Left lung (tissue), 10 donors: ENCODE results near the gene OSBPL2. TPM values are rescaled to one million over a fixed set of nuclear protein-coding genes. Genes with fewer than 3 reads are reported as not detected.
A peak's percentile ranks its signal among the peaks of the same experiment; 100 is the strongest.

Experiments used
- ATAC-seq: fragments of 200-7000 bp; cut with Tn5 transposase; one replicate; pipeline ENCODE4 v1.9.1; 2020; ENCODE audit warnings: moderate library complexity
- DNase-seq, 4 donors: peaks; one replicate each; pipeline ENCODE4 v3.0.0-alpha.2; 2013 to 2020
- H3K27ac ChIP-seq, 2 donors: fragments of 200-600 bp; sonication (generic) in 1 of 2; one replicate each; pipeline versions ENCODE4 v1.5.0 to v1.8.0; 2020 to 2021
- H3K27me3 ChIP-seq, 2 donors: fragments of 200-600 bp; sonication (generic) in 1 of 2; one replicate each; pipeline versions ENCODE4 v1.5.0 to v1.8.0; 2020 to 2021
- H3K36me3 ChIP-seq, 2 donors: fragments of 200-600 bp; sonication (generic) in 1 of 2; one replicate each; pipeline versions ENCODE4 v1.5.0 to v1.8.0; 2020 to 2021
- H3K4me1 ChIP-seq, 2 donors: fragments of 200-600 bp; one replicate each; pipeline ENCODE4 v1.8.0; 2021
- H3K4me3 ChIP-seq, 2 donors: fragments of 200-600 bp; sonication (generic) in 1 of 2; one replicate each; pipeline versions ENCODE4 v1.5.0 to v1.8.0; 2020 to 2021; ENCODE audit warnings: mild to moderate bottlenecking in 1 of 2
- H3K9me3 ChIP-seq, 2 donors: fragments of 200-600 bp; sonication (generic) in 1 of 2; one replicate each; pipeline versions ENCODE4 v1.5.0 to v1.8.0; 2020 to 2021
- CTCF ChIP-seq, 2 donors: fragments of 200-600 bp; sonication (generic) in 1 of 2; IDR thresholded peaks; one replicate each; pipeline versions ENCODE4 v1.5.0 to v1.8.0; 2021; ENCODE audit warnings: antibody characterized with exemption in 2 of 2
- intact Hi-C, 2 donors: fragments of 100-400 bp; cut with DNase I; formaldehyde crosslinking; loops; one replicate each; pipeline versions ENCODE4 v1.11.2 to v1.14.2; 2022
- polyA plus RNA-seq, 6 donors: library from polyadenylated mRNA; unstranded; fragments of 120-200 nt; gene quantifications; one replicate each; pipeline ENCODE4 v1.2.1, GENCODE V29; 2013; ENCODE audit not compliant: insufficient read length in 6 of 6
- total RNA-seq, 2 donors: library from RNA; stranded (reverse); fragmentation: NEBNext Ultra II Directional; extraction: Animal tissue kit (Norgen Biotek cat#: 25700); gene quantifications; one replicate each; pipeline ENCODE4 v1.2.1, GENCODE V29; 2021
- donor health status: DM: no; HTN: yes; CAD: no.
- donor health status: DM: no; HTN: no; CAD: no.

The OSBPL2 gene
- total and polyA plus RNA-seq, 8 donors, result 25.6 to 47.3 (median 32.4) TPM

- no peaks in the 10 kb centered on the region for H3K9me3 ChIP-seq
- no peak overlapping the region for H3K27ac ChIP-seq
- no peak for TF ChIP-seq CTCF (IDR thresholded peaks at IDR 0.05)
- H3K27me3 ChIP-seq, result peaks cover 0 to 70% of the 10 kb centered on the region in 2 donors
- no peak for DNase-seq
- no peak for ATAC-seq
- intact Hi-C loops, result no loop called here
- no peaks in the 10 kb centered on the region for H3K36me3 ChIP-seq
- no peak overlapping the region for H3K4me3 ChIP-seq
- H3K4me1 ChIP-seq, result no peaks in the 10 kb centered on the region
Observed at GRCh38 chr20:62228982-62229545, 9.3 kb upstream of the OSBPL2 start.

GRCh38 chr20:62229667-62230066 is 8.7 kb upstream of the OSBPL2 start:
- Histone ChIP-seq H3K27me3 (peaks cover 0 to 64% of the 10 kb centered on the region in 2 donors), H3K9me3 (no peaks in the 10 kb centered on the region), H3K27ac (no peak overlapping the region), H3K36me3 (no peaks in the 10 kb centered on the region), H3K4me1 (no peaks in the 10 kb centered on the region), H3K4me3 (no peak overlapping the region)
- DNase-seq (no peak), ATAC-seq (no peak)
- intact Hi-C loops, result no loop called here
- no peak for TF ChIP-seq CTCF (IDR thresholded peaks at IDR 0.05)

GRCh38 chr20:62230276-62230675 is 8.0 kb upstream of the OSBPL2 start:
- Histone ChIP-seq H3K4me1 (no peaks in the 10 kb centered on the region), H3K36me3 (no peaks in the 10 kb centered on the region), H3K9me3 (no peaks in the 10 kb centered on the region), H3K27me3 (peaks cover 0 to 58% of the 10 kb centered on the region in 2 donors), H3K4me3 (no peak overlapping the region), H3K27ac (no peak overlapping the region)
- no peak for TF ChIP-seq CTCF (IDR thresholded peaks at IDR 0.05)
- ATAC-seq (no peak), DNase-seq (no peak)
- intact Hi-C loops, result no loop called here

- intact Hi-C loops, result no loop called here
- no peak for ATAC-seq
- no peaks in the 10 kb centered on the region for H3K9me3 ChIP-seq
- H3K4me1 ChIP-seq, result no peaks in the 10 kb centered on the region
- no peak for TF ChIP-seq CTCF (IDR thresholded peaks at IDR 0.05)
- H3K27me3 ChIP-seq, result peaks cover 0 to 54% of the 10 kb centered on the region in 2 donors
- H3K36me3 ChIP-seq, result no peaks in the 10 kb centered on the region
- peak in 1 of 4 donors; percentile 47 for DNase-seq
- no peak overlapping the region for H3K4me3 ChIP-seq
- H3K27ac ChIP-seq, result no peak overlapping the region
Observed at GRCh38 chr20:62230696-62231095, 7.6 kb upstream of the OSBPL2 start.

GRCh38 chr20:62231292-62231691 is 7.0 kb upstream of the OSBPL2 start:
- intact Hi-C loops, result no loop called here
- no peak for ATAC-seq
- no peak overlapping the region for H3K27ac ChIP-seq
- no peaks in the 10 kb centered on the region for H3K4me1 ChIP-seq
- peaks cover 0 to 48% of the 10 kb centered on the region in 2 donors for H3K27me3 ChIP-seq
- H3K36me3 ChIP-seq, result no peaks in the 10 kb centered on the region
- no peaks in the 10 kb centered on the region for H3K9me3 ChIP-seq
- H3K4me3 ChIP-seq, result no peak overlapping the region
- peak in 1 of 4 donors; percentile 20 for DNase-seq
- no peak for TF ChIP-seq CTCF (IDR thresholded peaks at IDR 0.05)
